Measurements from ENCODE around the gene IFNGR2.
"Not testable (repeated sequence)": the region's sequence is repeated elsewhere in the genome, so short reads cannot be mapped to it uniquely, and the experiment has no call there.

IFNGR2 gene

DNA sequence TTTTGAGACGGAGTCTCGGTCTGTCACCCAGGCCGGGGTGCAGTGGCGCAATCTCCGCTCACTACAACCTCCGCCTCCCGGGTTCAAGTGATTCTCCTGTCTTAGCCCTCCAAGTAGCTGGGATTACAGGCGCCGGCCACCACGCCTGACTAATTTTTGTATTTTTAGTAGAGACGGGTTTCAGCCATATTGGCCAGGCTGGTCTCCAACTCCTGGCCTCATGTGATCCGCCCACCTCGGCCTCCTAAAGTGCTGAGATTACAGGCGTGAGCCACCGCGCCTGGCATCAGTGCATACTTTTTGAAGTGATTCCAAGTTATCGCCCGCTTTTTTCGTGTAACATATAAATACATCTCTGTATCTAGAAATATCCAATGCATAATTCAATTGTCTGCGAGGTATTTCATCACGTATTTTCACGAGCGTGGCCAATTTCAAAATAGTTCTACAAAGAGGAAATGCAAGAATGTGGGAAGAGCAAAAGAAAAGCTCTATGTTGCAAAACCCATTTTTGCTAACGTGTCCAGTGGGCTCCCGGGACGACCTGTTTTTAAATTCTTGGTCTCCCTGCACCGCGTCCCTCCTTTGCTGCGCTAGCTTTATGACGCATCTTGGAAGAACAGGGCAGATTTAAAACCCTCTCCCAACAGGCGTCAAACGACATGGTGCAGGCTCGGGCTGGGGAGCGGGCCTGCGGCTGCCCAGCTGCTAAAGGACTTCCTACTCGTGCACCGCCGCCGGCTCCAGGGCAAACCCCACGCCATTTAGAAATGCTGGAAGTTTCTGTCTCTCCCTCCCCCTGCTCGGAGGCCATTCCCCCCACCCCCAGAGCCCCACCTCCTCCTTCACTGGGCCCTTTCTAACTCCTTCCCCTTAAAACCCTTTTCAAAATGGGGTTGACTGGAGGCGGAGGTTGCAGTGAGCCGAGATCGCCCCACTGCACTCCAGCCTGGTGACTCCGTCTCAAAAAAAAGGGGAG lies 923 bp upstream of the IFNGR2 start:
- DNase-seq (ENCODE audit: low read depth): peak; percentile 89

GRCh38 chr21:33403786-33404585 lies 773 bp downstream of the IFNGR2 start:
- peak; percentile 68 for DNase-seq (ENCODE audit: low read depth)

- DNase-seq (ENCODE audit: low read depth): no peak
Observed at GRCh38 chr21:33406493-33406892, 3.3 kb downstream of the IFNGR2 start.

GRCh38 chr21:33411949-33412430 lies 8.8 kb downstream of the IFNGR2 start:
- no peak for DNase-seq (ENCODE audit: low read depth)

DNA sequence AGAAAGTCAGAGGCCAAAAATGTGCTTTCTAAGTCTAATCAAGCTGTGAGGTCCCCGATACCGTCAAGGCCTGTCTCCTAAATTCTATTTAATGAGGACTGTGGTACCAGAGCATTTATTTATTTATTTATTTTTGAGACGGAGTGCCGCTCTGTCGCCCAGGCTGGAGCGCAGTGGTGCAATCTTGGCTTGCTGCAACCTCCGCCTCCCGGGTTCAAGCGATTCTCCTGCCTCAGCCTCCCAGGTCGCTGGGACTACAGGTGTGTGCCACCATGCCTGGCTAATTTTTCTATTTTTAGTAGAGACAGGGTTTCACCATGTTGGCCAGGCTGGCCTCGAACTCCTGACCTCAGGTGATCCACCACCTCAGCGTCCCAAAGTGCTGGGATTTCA lies 9.2 kb downstream of the IFNGR2 start:
- not testable (repeated sequence) for DNase-seq (ENCODE audit: low read depth)

DNA sequence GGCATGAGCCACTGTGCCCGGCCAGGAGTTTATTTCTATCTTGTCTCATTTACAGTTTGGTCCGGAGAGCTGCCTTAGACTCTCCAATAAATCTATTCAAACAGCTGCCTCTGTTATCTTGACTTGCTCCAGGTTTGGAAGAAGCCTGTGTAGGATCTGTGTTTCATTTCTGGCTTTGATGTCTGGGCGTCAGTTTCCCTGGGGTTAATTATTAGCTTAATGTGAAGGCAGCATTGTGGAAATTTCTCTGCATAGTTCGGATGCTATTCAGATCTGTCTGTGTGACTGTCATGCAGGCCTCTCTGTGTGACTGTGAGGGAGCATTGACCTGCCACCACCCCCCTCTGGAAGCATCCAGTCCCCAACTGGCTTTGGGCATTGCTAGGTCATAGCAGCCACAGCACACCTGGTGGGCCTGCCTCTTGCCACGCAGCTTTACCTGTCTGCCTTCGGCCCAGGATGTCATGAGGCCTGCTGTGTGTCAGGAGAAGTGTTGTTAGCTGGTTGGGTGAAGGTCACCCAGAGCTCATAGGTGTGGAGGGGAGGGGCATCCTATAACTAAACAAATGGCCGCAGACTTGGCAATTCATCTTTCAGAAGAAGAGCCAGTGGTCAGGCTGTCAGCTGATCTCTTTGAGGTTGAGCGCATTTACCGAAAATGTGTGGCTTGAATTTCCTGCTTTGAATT lies 9.8 kb downstream of the IFNGR2 start:
- no peak for DNase-seq (ENCODE audit: low read depth)

GRCh38 chr21:33414068-33414467 lies 10.9 kb downstream of the IFNGR2 start:
- no peak for DNase-seq (ENCODE audit: low read depth)

DNA sequence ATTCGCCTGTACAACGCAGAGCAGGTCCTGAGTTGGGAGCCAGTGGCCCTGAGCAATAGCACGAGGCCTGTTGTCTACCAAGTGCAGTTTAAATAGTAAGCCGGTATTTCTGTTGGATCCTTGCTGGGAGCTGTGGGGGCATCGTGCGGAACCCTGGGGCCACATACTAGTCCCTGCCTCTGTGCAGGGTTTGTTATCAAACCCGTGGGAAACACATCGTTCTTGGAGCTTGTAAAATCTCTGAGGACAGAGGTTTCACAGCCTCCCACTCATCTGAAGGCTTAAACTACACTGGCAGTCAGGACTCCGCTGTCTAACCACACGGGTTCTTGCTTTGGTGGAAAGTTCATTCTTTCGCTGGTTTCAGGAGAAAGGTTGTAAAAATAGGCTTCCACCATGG lies 11.7 kb downstream of the IFNGR2 start:
- no peak for DNase-seq (ENCODE audit: low read depth)

- no peak for DNase-seq (ENCODE audit: low read depth)
Observed at GRCh38 chr21:33418691-33419090, 15.5 kb downstream of the IFNGR2 start.

GRCh38 chr21:33419538-33420123 lies 16.4 kb downstream of the IFNGR2 start:
- peak; percentile 54 for DNase-seq (ENCODE audit: low read depth)

GRCh38 chr21:33421713-33422393 lies 18.6 kb downstream of the IFNGR2 start:
- no peak for DNase-seq (ENCODE audit: low read depth)

DNA sequence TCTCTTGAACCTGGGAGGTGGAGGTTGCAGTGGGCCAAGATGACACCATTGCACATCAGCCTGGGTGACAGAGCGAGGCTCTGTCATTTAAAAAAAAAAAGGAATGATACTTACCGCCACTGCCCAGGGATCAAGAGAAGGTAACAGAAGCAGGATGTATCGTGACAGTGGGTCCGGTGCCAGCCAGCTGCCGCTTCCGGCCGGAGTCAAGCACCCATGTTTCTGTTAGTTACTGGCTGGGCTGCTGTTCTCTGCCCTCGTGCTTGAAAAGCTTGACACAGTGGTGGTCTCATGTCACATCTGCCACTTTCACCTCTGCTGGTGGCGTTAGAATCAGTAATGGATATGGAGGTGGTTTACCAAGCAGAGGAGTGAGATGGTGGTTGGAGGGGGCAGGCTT lies 21.0 kb downstream of the IFNGR2 start:
- DNase-seq (ENCODE audit: low read depth): no peak

- DNase-seq (ENCODE audit: low read depth): no peak
Observed at GRCh38 chr21:33425825-33426224, 22.6 kb downstream of the IFNGR2 start.

GRCh38 chr21:33427051-33427450 lies 23.8 kb downstream of the IFNGR2 start:
- no peak for DNase-seq (ENCODE audit: low read depth)

DNA sequence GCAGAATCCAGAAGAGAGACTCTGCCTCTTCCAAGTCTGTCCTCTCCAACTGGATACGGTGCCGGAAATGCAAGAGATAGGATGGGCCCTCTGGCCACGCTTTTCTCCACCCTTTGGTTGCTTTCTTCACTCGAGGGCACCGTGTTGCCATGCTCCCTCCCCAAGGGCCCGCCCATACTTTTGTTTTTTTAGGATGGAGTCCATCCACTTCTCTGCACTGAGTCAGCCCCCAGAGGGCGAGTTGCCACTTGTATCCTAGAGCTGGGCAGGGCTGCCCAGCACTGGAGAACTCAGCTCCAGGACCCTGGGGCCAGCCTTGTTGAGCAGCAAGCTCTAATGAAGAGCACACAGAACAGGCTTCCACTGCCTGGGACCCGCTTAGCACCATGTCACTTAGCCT lies 25.5 kb downstream of the IFNGR2 start:
- peak; percentile 57 for DNase-seq (ENCODE audit: low read depth)

- no peak for DNase-seq (ENCODE audit: low read depth)
Observed at GRCh38 chr21:33430858-33431257, 27.6 kb downstream of the IFNGR2 start.

GRCh38 chr21:33432496-33432895 lies 29.3 kb downstream of the IFNGR2 start:
- DNase-seq (ENCODE audit: low read depth): no peak

DNA sequence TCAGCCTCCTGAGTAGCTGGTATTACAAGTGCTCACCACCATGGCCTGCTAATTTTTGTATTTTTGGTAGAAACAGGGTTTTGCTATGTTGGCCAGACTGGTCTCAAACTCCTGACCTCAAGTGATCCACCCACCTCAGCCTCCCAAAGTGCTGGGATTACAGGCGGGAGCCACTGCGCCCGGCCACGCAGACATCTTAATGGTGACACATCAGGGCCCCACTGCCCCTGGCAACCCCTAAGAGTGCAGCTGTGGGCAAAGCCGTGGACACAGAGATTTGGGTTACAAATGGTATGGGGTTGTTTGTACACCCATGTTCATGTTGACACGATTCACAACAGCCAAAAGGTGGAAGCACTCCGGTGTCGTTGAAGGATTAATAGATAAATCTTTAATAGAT lies 29.8 kb downstream of the IFNGR2 start:
- DNase-seq (ENCODE audit: low read depth): no peak

GRCh38 chr21:33433425-33434114 lies 30.4 kb downstream of the IFNGR2 start:
- DNase-seq (ENCODE audit: low read depth): no peak

GRCh38 chr21:33434770-33435360 lies 31.7 kb downstream of the IFNGR2 start:
- peak; percentile 93 for DNase-seq (ENCODE audit: low read depth)
